GM23338 (cell line): ENCODE results near the gene DACH1. TPM values are rescaled to one million over a fixed set of nuclear protein-coding genes. Genes with fewer than 3 reads are reported as not detected.

Experiments
- ATAC-seq: fragments of 200-7000 bp; cut with Tn5 transposase; 3 replicates; pipeline ENCODE4 v1.9.1; 2020
- DNase-seq: peaks from one replicate; pipeline ENCODE4 v3.0.0-alpha.2; 2015; ENCODE audit warnings: low spot score
- H2AFZ ChIP-seq: fragments of 200-600 bp; sonication (generic); 2 replicates; pipeline ENCODE4 v1.8.0; 2016; ENCODE audit warnings: antibody characterized with exemption, mild to moderate bottlenecking, moderate library complexity
- H3F3A ChIP-seq: fragments of 200-600 bp; sonication (generic); replicated peaks from 2 replicates; pipeline ENCODE4 v1.8.0; 2017; ENCODE audit warnings: antibody characterized with exemption, mixed run types, low read depth
- H3K27ac ChIP-seq: fragments of 200-600 bp; sonication (generic); 2 replicates; pipeline ENCODE4 v1.6.1; 2016; ENCODE audit warnings: low read depth
- H3K27me3 ChIP-seq: fragments of 200-600 bp; sonication (generic); 2 replicates; pipeline ENCODE4 v1.8.0; 2016; ENCODE audit warnings: mild to moderate bottlenecking, mixed run types, moderate library complexity; ENCODE audit not compliant: insufficient read depth
- H3K36me3 ChIP-seq: fragments of 200-600 bp; sonication (generic); 2 replicates; pipeline ENCODE4 v1.8.0; 2016; ENCODE audit warnings: mild to moderate bottlenecking; ENCODE audit not compliant: insufficient read depth
- H3K4me1 ChIP-seq: fragments of 200-600 bp; sonication (generic); 2 replicates; pipeline ENCODE4 v1.8.0; 2016; ENCODE audit warnings: mild to moderate bottlenecking, moderate library complexity; ENCODE audit not compliant: insufficient read depth
- H3K4me2 ChIP-seq: fragments of 200-600 bp; sonication (generic); 2 replicates; pipeline ENCODE4 v1.7.1; 2017; ENCODE audit warnings: mixed run types
- H3K4me3 ChIP-seq: fragments of 200-600 bp; sonication (generic); 2 replicates; pipeline ENCODE4 v1.6.1; 2016; ENCODE audit warnings: mixed run types
- H3K79me2 ChIP-seq: fragments of 200-600 bp; sonication (generic); replicated peaks from 2 replicates; pipeline ENCODE4 v1.8.0; 2017; ENCODE audit warnings: mild to moderate bottlenecking; ENCODE audit not compliant: insufficient read depth
- H3K9me2 ChIP-seq: fragments of 200-600 bp; sonication (generic); 2 replicates; pipeline ENCODE4 v1.8.0; 2017; ENCODE audit not compliant: insufficient read depth
- H4K20me1 ChIP-seq: fragments of 200-600 bp; sonication (generic); replicated peaks from 2 replicates; pipeline ENCODE4 v1.8.0; 2017; ENCODE audit warnings: mild to moderate bottlenecking; ENCODE audit not compliant: insufficient read depth
- H3K27ac Mint-ChIP-seq: 2 replicates; pipeline ENCODE4 v1.8.0; 2020; ENCODE audit warnings: inconsistent platforms, mild to moderate bottlenecking, moderate library complexity, mixed read lengths
- H3K27me3 Mint-ChIP-seq: 3 replicates; pipeline ENCODE4 v1.8.0; 2022; ENCODE audit warnings: low read depth, mild to moderate bottlenecking, moderate library complexity, mixed read lengths, inconsistent platforms; ENCODE audit not compliant: insufficient read depth, poor library complexity
- H3K36me3 Mint-ChIP-seq: 3 replicates; pipeline ENCODE4 v1.8.0; 2021; ENCODE audit warnings: low read depth, mild to moderate bottlenecking, inconsistent platforms, moderate library complexity, mixed read lengths
- H3K4me1 Mint-ChIP-seq: 3 replicates; pipeline ENCODE4 v1.8.0; 2020; ENCODE audit warnings: mild to moderate bottlenecking, inconsistent platforms, mixed read lengths
- H3K4me3 Mint-ChIP-seq: 3 replicates; pipeline ENCODE4 v1.8.0; 2021; ENCODE audit warnings: moderate library complexity, mild to moderate bottlenecking, inconsistent platforms, mixed read lengths
- H3K9me3 Mint-ChIP-seq: 3 replicates; pipeline ENCODE4 v1.8.0; 2020; ENCODE audit warnings: moderate library complexity, mild to moderate bottlenecking, inconsistent platforms, mixed read lengths
- CREB1 ChIP-seq: fragments of 250-450 bp; sonication (Bioruptor Pico); IDR thresholded peaks from 2 replicates; pipeline ENCODE4 v1.5.0; 2020; ENCODE audit warnings: low read depth, mild to moderate bottlenecking, moderate library complexity
- EZH2 ChIP-seq: fragments of 200-600 bp; sonication (generic); IDR thresholded peaks from one replicate; pipeline ENCODE4 v1.8.0; 2017; ENCODE audit warnings: antibody characterized with exemption, mild to moderate bottlenecking, low read depth; ENCODE audit not compliant: unreplicated experiment
- EZH2phosphoT487 ChIP-seq: fragments of 200-600 bp; sonication (generic); IDR thresholded peaks from one replicate; pipeline ENCODE4 v1.8.1; 2018; ENCODE audit warnings: antibody characterized with exemption; ENCODE audit not compliant: unreplicated experiment
- JUNB ChIP-seq: IDR thresholded peaks from one replicate; pipeline ENCODE4 v1.6.1; 2016; ENCODE audit warnings: antibody characterized with exemption; ENCODE audit not compliant: unreplicated experiment
- NANOG ChIP-seq: IDR thresholded peaks from 2 replicates; pipeline ENCODE4 v1.6.1; 2016; ENCODE audit warnings: antibody characterized with exemption, borderline replicate concordance
- POLR2AphosphoS5 ChIP-seq: IDR thresholded peaks from 2 replicates; pipeline ENCODE4 v1.6.1; 2016; ENCODE audit warnings: antibody characterized with exemption, low read depth
- STAT1 ChIP-seq: IDR thresholded peaks from one replicate; pipeline ENCODE4 v1.6.1; 2016; ENCODE audit warnings: antibody characterized with exemption; ENCODE audit not compliant: unreplicated experiment
- ZNF114 ChIP-seq: fragments of 250-450 bp; sonication (Bioruptor Pico); IDR thresholded peaks from 2 replicates; pipeline ENCODE4 v1.5.0; 2020; ENCODE audit warnings: mild to moderate bottlenecking, moderate library complexity
- ZNF331 ChIP-seq: fragments of 250-450 bp; sonication (Bioruptor Pico); IDR thresholded peaks from 2 replicates; pipeline ENCODE4 v1.5.0; 2020; ENCODE audit warnings: low read depth, mild to moderate bottlenecking, moderate library complexity
- polyA plus RNA-seq: library from polyadenylated mRNA; unstranded; fragments of >200 nt; fragmentation: Nextera tagmentation; extraction: Ambion mirVana; gene quantifications from 2 replicates; pipeline ENCODE4 v1.2.1, GENCODE V29; 2016
- total RNA-seq: library from RNA; depleted of rRNA; stranded (reverse); fragments of >200 nt; shearing (Covaris generic); gene quantifications from 2 replicates; pipeline ENCODE4 v1.2.3, GENCODE V29; 2014
- TF ChIP-seq, protein P1 (sequence below): fragments of 250-450 bp; sonication (Bioruptor Pico); IDR thresholded peaks from 2 replicates; pipeline ENCODE4 v1.5.0; 2020; ENCODE audit warnings: mild to moderate bottlenecking, moderate library complexity
- TF ChIP-seq, protein P2 (sequence below): IDR thresholded peaks from one replicate; pipeline ENCODE4 v1.6.1; 2018; ENCODE audit warnings: antibody characterized with exemption; ENCODE audit not compliant: unreplicated experiment
- TF ChIP-seq, protein P3 (sequence below): IDR thresholded peaks from 2 replicates; pipeline ENCODE4 v1.6.1; 2016; ENCODE audit warnings: antibody characterized with exemption
- TF ChIP-seq, protein P4 (sequence below), 2 experiments: fragments of 200-600 bp in 1 of 2; sonication (generic) in 1 of 2; conservative IDR thresholded peaks; 2 replicates each; pipeline versions ENCODE4 v1.5.1 to v1.6.1; 2016 to 2017; ENCODE audit warnings: antibody characterized with exemption in 2 of 2, low read depth in 2 of 2, mild to moderate bottlenecking in 2 of 2, moderate library complexity in 1 of 2

Gene DACH1
- total and polyA plus RNA-seq, 2 experiments from 2014 or later, result 0.45 to 0.57 TPM

DNA sequence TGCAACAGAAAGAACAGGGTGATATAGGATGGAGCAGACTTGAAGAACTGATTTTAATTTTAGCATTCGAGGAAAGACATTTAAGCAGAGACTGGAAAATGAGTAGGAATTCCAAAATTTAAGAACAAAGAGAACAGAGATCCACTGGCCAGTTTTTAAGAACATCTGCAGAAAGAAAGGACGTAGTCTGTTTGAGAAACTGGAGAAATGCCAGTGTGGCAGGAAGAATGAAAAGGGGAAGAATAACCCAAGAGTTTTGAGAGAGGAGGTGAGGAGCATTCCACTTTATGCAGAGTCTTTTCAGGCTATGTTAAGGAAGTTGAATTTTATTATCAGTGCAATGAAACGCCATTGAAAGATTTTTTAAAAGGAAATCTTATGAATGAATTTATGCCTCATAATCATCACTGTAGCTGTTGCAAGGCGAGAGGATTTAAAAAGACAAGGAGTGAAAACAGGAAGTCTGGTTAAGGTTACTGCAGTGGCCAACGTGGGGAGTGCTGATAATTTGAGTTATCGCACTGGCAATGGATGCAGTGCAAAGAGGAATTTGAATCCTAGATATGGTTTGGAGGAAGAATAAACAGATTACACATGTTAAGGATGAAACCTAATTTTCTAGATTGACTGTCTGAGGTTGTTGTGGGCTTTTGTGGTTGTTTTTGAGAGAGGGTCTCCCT lies 253.8 kb downstream of the DACH1 start:
- Histone ChIP-seq H3K4me1 (no peaks in the 10 kb centered on the region), H2AFZ (peak overlapping the region; percentile 35; the same call in 1 of the 2 replicates), H3K4me3 (no peak overlapping the region), H3K79me2 (no peaks in the 10 kb centered on the region), H3F3A (no peaks in the 10 kb centered on the region), H4K20me1 (no peaks in the 10 kb centered on the region), H3K27me3 (no peaks in the 10 kb centered on the region), H3K36me3 (no peaks in the 10 kb centered on the region), H3K9me2 (no peaks in the 10 kb centered on the region), H3K4me2 (no peak overlapping the region), H3K27ac (no peak overlapping the region)
- Mint-ChIP-seq H3K36me3 (no peaks in the 10 kb centered on the region), H3K9me3 (no peaks in the 10 kb centered on the region), H3K4me1 (peaks cover 5% of the 10 kb centered on the region; the same call in 2 of the 3 replicates), H3K4me3 (no peak overlapping the region), H3K27ac (peak overlapping the region; percentile 13), H3K27me3 (no peaks in the 10 kb centered on the region)
- TF ChIP-seq NANOG, result no peak
- no peak for TF ChIP-seq CREB1 (CRISPR knock-in tag)
- no peak for TF ChIP-seq POLR2AphosphoS5
- no peak for TF ChIP-seq EZH2phosphoT487
- no peak for TF ChIP-seq ZNF114 (CRISPR knock-in tag)
- no peak for TF ChIP-seq EZH2
- TF ChIP-seq, protein P1, sequence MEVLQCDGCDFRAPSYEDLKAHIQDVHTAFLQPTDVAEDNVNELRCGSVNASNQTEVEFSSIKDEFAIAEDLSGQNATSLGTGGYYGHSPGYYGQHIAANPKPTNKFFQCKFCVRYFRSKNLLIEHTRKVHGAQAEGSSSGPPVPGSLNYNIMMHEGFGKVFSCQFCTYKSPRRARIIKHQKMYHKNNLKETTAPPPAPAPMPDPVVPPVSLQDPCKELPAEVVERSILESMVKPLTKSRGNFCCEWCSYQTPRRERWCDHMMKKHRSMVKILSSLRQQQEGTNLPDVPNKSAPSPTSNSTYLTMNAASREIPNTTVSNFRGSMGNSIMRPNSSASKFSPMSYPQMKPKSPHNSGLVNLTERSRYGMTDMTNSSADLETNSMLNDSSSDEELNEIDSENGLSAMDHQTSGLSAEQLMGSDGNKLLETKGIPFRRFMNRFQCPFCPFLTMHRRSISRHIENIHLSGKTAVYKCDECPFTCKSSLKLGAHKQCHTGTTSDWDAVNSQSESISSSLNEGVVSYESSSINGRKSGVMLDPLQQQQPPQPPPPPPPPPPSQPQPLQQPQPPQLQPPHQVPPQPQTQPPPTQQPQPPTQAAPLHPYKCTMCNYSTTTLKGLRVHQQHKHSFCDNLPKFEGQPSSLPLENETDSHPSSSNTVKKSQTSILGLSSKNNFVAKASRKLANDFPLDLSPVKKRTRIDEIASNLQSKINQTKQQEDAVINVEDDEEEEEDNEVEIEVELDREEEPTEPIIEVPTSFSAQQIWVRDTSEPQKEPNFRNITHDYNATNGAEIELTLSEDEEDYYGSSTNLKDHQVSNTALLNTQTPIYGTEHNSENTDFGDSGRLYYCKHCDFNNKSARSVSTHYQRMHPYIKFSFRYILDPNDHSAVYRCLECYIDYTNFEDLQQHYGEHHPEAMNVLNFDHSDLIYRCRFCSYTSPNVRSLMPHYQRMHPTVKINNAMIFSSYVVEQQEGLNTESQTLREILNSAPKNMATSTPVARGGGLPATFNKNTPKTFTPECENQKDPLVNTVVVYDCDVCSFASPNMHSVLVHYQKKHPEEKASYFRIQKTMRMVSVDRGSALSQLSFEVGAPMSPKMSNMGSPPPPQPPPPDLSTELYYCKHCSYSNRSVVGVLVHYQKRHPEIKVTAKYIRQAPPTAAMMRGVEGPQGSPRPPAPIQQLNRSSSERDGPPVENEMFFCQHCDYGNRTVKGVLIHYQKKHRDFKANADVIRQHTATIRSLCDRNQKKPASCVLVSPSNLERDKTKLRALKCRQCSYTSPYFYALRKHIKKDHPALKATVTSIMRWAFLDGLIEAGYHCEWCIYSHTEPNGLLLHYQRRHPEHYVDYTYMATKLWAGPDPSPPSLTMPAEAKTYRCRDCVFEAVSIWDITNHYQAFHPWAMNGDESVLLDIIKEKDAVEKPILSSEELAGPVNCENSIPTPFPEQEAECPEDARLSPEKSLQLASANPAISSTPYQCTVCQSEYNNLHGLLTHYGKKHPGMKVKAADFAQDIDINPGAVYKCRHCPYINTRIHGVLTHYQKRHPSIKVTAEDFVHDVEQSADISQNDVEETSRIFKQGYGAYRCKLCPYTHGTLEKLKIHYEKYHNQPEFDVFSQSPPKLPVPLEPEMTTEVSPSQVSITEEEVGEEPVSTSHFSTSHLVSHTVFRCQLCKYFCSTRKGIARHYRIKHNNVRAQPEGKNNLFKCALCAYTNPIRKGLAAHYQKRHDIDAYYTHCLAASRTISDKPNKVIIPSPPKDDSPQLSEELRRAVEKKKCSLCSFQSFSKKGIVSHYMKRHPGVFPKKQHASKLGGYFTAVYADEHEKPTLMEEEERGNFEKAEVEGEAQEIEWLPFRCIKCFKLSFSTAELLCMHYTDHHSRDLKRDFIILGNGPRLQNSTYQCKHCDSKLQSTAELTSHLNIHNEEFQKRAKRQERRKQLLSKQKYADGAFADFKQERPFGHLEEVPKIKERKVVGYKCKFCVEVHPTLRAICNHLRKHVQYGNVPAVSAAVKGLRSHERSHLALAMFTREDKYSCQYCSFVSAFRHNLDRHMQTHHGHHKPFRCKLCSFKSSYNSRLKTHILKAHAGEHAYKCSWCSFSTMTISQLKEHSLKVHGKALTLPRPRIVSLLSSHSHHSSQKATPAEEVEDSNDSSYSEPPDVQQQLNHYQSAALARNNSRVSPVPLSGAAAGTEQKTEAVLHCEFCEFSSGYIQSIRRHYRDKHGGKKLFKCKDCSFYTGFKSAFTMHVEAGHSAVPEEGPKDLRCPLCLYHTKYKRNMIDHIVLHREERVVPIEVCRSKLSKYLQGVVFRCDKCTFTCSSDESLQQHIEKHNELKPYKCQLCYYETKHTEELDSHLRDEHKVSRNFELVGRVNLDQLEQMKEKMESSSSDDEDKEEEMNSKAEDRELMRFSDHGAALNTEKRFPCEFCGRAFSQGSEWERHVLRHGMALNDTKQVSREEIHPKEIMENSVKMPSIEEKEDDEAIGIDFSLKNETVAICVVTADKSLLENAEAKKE, result no peak
- TF ChIP-seq, protein P2, sequence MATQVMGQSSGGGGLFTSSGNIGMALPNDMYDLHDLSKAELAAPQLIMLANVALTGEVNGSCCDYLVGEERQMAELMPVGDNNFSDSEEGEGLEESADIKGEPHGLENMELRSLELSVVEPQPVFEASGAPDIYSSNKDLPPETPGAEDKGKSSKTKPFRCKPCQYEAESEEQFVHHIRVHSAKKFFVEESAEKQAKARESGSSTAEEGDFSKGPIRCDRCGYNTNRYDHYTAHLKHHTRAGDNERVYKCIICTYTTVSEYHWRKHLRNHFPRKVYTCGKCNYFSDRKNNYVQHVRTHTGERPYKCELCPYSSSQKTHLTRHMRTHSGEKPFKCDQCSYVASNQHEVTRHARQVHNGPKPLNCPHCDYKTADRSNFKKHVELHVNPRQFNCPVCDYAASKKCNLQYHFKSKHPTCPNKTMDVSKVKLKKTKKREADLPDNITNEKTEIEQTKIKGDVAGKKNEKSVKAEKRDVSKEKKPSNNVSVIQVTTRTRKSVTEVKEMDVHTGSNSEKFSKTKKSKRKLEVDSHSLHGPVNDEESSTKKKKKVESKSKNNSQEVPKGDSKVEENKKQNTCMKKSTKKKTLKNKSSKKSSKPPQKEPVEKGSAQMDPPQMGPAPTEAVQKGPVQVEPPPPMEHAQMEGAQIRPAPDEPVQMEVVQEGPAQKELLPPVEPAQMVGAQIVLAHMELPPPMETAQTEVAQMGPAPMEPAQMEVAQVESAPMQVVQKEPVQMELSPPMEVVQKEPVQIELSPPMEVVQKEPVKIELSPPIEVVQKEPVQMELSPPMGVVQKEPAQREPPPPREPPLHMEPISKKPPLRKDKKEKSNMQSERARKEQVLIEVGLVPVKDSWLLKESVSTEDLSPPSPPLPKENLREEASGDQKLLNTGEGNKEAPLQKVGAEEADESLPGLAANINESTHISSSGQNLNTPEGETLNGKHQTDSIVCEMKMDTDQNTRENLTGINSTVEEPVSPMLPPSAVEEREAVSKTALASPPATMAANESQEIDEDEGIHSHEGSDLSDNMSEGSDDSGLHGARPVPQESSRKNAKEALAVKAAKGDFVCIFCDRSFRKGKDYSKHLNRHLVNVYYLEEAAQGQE, result no peak
- no peak for TF ChIP-seq JUNB
- TF ChIP-seq, protein P3, sequence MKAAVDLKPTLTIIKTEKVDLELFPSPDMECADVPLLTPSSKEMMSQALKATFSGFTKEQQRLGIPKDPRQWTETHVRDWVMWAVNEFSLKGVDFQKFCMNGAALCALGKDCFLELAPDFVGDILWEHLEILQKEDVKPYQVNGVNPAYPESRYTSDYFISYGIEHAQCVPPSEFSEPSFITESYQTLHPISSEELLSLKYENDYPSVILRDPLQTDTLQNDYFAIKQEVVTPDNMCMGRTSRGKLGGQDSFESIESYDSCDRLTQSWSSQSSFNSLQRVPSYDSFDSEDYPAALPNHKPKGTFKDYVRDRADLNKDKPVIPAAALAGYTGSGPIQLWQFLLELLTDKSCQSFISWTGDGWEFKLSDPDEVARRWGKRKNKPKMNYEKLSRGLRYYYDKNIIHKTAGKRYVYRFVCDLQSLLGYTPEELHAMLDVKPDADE, result no peak
- no peak for TF ChIP-seq ZNF331 (CRISPR knock-in tag)
- no peak for TF ChIP-seq STAT1
- TF ChIP-seq, protein P4, sequence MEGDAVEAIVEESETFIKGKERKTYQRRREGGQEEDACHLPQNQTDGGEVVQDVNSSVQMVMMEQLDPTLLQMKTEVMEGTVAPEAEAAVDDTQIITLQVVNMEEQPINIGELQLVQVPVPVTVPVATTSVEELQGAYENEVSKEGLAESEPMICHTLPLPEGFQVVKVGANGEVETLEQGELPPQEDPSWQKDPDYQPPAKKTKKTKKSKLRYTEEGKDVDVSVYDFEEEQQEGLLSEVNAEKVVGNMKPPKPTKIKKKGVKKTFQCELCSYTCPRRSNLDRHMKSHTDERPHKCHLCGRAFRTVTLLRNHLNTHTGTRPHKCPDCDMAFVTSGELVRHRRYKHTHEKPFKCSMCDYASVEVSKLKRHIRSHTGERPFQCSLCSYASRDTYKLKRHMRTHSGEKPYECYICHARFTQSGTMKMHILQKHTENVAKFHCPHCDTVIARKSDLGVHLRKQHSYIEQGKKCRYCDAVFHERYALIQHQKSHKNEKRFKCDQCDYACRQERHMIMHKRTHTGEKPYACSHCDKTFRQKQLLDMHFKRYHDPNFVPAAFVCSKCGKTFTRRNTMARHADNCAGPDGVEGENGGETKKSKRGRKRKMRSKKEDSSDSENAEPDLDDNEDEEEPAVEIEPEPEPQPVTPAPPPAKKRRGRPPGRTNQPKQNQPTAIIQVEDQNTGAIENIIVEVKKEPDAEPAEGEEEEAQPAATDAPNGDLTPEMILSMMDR (conservative IDR thresholded peaks at IDR 0.05; ENCODE audit: low read depth in 2 of 2), result no peak
- no peak for ATAC-seq
- DNase-seq, result no peak
